Psoas muscle (tissue), 8 donors: ENCODE data around the gene ZHX3. TPM values are rescaled to one million over a fixed set of nuclear protein-coding genes. Genes with fewer than 3 reads are reported as not detected.
A peak's percentile ranks its signal among the peaks of the same experiment; 100 is the strongest.
"Not testable (repeated sequence)": the region's sequence is repeated elsewhere in the genome, so short reads cannot be mapped to it uniquely, and the experiment has no call there.

Source experiments
- ATAC-seq, 4 donors: fragments of 200-7000 bp; cut with Tn5 transposase; one replicate each; pipeline ENCODE4 v1.9.1; 2020; ENCODE audit warnings: moderate library complexity in 3 of 4, mild to moderate bottlenecking in 2 of 4
- DNase-seq, 2 donors: peaks; one replicate each; pipeline ENCODE4 v3.0.0-alpha.2; 2020
- H3K27ac ChIP-seq: fragments of 200-600 bp; one replicate; pipeline ENCODE4 v1.8.0; 2022
- H3K27me3 ChIP-seq, 3 donors: fragments of 200-600 bp in 1 of 3; one replicate each; pipeline versions ENCODE4 v1.6.1 to v1.8.0; 2013 to 2022; ENCODE audit warnings: low read length in 2 of 3, mild to moderate bottlenecking in 2 of 3, moderate library complexity in 1 of 3; ENCODE audit not compliant: insufficient read depth in 3 of 3
- H3K36me3 ChIP-seq, 2 donors: fragments of 200-600 bp in 1 of 2; one replicate each; pipeline versions ENCODE4 v1.6.1 to v1.8.0; 2013 to 2022; ENCODE audit warnings: low read depth in 1 of 2, mild to moderate bottlenecking in 1 of 2, moderate library complexity in 1 of 2; ENCODE audit not compliant: insufficient read depth in 1 of 2
- H3K4me1 ChIP-seq: fragments of 200-600 bp; one replicate; pipeline ENCODE4 v1.8.0; 2022
- H3K4me3 ChIP-seq: fragments of 200-600 bp; one replicate; pipeline ENCODE4 v1.8.0; 2022; ENCODE audit warnings: mild to moderate bottlenecking
- H3K9me3 ChIP-seq: fragments of 200-600 bp; one replicate; pipeline ENCODE4 v1.8.0; 2022
- WGBS, 3 donors: extraction: QIAGEN DNeasy Blood & Tissue Kit; methylation state at CpG; one replicate each; pipeline versions ENCODE4 v1.1.6 to v1.1.7; 2013; 5-methylcytosine and 5-hydroxymethylcytosine counted together
- intact Hi-C, 2 donors: fragments of 100-400 bp; cut with DNase I; formaldehyde crosslinking; loops; one replicate each; pipeline versions ENCODE4 v1.11.0 to v1.14.2; 2022
- polyA plus RNA-seq, 3 donors: library from polyadenylated mRNA; stranded (reverse); fragments of 200-250 nt; gene quantifications; one replicate each; pipeline ENCODE4 v1.2.3, GENCODE V29; 2013
- total RNA-seq, 4 donors: library from RNA; stranded (reverse); fragmentation: NEBNext Ultra II Directional in 2 of 4; extraction: Animal tissue kit (Norgen Biotek cat#: 25700) in 2 of 4; gene quantifications; one replicate each; pipeline versions ENCODE4 v1.2.1 to v1.2.4, GENCODE V29; 2021 to 2023
- TF ChIP-seq, protein P1 (sequence below): fragments of 200-600 bp; IDR thresholded peaks from one replicate; pipeline ENCODE4 v1.8.0; 2022; ENCODE audit warnings: antibody characterized with exemption
- donor health status: healthy with polysubstance abuse.
- donor health status: DM: no; HTN: no; CAD: no; lungs with moderate emphysema.
- donor health status: Bipolar disorder and iron deficiency.
- donor health status: healthy.
- donor health status: DM: yes; HTN: yes; CAD: no.
- donor health status: DM: no; HTN: no; CAD: no.
- donor health status: DM: no; HTN: no; CAD: no.
- donor health status: DM: yes; HTN: yes; CAD: no.

The ZHX3 gene
- total and polyA plus RNA-seq, 7 donors, result 7.0 to 47.7 (median 39.6) TPM

DNA sequence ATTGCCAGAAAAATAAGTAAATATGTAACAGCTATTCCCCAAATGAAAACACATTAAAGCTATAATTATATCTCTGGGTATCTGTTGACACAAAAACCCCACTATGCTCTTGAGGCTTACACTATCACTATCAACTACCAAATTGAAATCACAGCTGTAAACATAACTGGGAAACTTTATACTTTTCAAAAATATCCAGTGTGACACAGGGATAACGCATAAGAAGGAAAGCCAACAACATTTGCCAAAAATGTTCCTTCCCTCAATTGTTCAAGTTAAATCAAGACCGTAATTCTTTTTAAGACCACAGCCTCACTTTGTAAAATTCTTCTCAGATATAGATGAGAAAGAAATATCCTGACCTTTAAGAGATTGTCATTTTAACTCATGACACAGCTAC lies 3.1 kb downstream of the ZHX3 start:
- TF ChIP-seq, protein P1, sequence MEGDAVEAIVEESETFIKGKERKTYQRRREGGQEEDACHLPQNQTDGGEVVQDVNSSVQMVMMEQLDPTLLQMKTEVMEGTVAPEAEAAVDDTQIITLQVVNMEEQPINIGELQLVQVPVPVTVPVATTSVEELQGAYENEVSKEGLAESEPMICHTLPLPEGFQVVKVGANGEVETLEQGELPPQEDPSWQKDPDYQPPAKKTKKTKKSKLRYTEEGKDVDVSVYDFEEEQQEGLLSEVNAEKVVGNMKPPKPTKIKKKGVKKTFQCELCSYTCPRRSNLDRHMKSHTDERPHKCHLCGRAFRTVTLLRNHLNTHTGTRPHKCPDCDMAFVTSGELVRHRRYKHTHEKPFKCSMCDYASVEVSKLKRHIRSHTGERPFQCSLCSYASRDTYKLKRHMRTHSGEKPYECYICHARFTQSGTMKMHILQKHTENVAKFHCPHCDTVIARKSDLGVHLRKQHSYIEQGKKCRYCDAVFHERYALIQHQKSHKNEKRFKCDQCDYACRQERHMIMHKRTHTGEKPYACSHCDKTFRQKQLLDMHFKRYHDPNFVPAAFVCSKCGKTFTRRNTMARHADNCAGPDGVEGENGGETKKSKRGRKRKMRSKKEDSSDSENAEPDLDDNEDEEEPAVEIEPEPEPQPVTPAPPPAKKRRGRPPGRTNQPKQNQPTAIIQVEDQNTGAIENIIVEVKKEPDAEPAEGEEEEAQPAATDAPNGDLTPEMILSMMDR, result no peak
- Histone ChIP-seq H3K27ac (peak overlapping the region; percentile 95), H3K27me3 (no peaks in the 10 kb centered on the region), H3K4me1 (peaks cover 56% of the 10 kb centered on the region), H3K4me3 (peak overlapping the region; percentile 21), H3K9me3 (no peaks in the 10 kb centered on the region), H3K36me3 (no peaks in the 10 kb centered on the region)
- DNase-seq (no peak), ATAC-seq (no peak)
- intact Hi-C loops, result no loop called here
- WGBS, 3 donors, result 6 to 14% (median 14%) methylated on average over 2 of the region's 2 CpGs

DNA sequence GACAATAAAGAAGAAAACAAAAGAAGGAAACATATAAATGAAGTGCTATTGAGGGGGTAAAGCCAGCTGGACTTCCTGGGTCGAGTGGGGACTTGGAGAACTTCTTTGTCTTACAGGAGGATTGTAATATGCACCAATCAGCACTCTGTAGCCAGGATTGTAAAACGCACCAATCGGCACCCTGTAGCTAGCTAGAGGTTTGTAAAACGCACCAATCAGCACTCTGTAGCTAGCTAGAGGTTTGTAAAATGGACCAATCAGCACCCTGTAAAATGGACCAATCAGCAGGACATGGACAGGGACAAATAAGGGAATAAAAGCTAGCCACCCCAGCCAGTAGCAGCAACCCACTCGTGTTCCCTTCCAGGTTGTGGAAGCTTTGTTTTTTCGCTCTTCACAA lies 5.5 kb downstream of the ZHX3 start:
- DNase-seq, H3K4me3 ChIP-seq, H3K27ac ChIP-seq, H3K36me3 ChIP-seq, intact Hi-C loops, H3K27me3 ChIP-seq, ATAC-seq, H3K9me3 ChIP-seq: not testable (repeated sequence)
- H3K4me1 ChIP-seq, result peaks cover 72% of the 10 kb centered on the region
- 91 to 95% (median 92%) methylated on average over 6 of the region's 6 CpGs for WGBS, 3 donors

DNA sequence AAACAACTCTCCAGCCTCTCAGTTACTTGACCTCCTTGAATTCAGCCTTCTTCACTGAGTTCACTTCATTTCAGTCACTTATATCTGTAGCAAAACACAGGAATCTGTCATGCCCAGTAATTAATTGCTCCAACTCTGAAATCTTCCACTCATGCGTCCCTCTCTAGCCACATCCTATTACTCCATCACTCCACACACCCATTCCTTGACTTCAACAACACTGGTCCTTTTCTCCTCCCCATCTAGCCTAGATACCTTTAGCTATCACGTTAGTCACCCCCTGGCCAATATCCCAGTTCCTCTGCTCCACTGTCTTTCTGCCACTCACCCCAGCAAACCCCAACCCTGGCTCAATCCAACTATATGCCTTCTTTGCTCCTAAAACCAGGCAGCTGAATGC lies 7.7 kb downstream of the ZHX3 start:
- intact Hi-C loops, result no loop called here
- WGBS, 3 donors, result 38 to 62% (median 44%) methylated on average over 2 of the region's 2 CpGs
- no peak overlapping the region for H3K27ac ChIP-seq

DNA sequence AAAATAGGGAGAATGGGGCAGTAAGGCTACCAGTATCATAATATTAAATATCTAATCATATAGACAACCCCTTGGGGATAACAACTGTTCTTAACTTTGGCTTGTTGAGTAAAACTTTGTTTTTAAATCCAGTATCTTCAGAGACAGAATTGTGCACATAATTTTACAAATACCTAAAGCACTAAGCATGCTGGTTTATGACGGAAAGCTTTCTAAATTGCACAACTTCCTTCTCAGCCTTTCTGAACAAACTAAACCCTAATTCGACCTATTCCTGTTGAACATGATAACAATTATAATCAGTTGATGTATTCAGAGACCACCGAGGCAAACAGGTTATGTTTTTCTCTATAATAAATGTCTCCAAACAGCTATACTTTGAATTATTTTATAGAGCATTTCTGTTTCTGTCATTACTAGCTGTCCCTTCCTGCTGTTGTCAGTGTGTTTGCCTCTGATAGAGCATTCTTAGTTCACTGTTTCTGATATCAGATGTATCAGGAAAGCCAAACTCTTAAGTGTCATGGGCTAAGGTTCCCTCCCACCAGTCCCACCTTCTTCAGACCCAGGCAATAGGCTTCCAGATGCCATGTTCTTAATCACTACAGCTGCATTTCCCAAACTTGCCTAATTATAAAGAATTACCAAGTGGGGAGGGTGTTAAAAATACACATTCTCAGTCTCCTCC lies 8.7 kb downstream of the ZHX3 start:
- no peak for ATAC-seq

More for the DNA sequence above, 7.7 kb downstream of the ZHX3 start:
- TF ChIP-seq, protein P1, result no peak
- ATAC-seq (peak in 3 of 4 donors; percentile 45 to 53 (median 51)), DNase-seq (no peak)
- H3K27me3 ChIP-seq, result no peaks in the 10 kb centered on the region
- H3K36me3 ChIP-seq, result no peaks in the 10 kb centered on the region
- H3K4me1 ChIP-seq, result peaks cover 76% of the 10 kb centered on the region
- H3K4me3 ChIP-seq, result no peak overlapping the region
- no peaks in the 10 kb centered on the region for H3K9me3 ChIP-seq

DNA sequence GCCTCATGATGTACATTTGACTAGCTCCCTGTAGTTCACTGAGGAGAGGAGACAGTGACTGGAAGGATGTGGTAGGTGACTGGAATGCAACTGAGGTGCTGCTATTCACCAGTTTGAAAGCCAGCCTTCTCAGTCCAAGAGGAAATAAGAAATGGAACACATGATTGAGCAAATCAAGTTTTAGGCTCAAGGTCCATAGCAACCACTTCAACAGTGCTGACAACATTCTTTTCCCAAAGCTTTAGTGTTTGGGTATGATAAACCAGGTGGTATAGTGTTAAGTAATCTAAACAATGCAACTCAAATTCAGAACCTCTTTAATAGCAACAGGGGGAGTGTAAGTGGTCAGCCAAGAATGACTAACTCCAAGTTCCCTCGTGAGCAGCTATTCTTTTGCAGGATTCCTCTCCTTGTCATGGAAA lies 9.2 kb downstream of the ZHX3 start:
- 4 to 20% (median 9%) methylated on average over 1 of the region's 1 CpG for WGBS, 3 donors
- no peak for DNase-seq
- TF ChIP-seq, protein P1, result no peak
- Histone ChIP-seq H3K4me3 (no peak overlapping the region), H3K27ac (no peak overlapping the region), H3K4me1 (peaks cover 72% of the 10 kb centered on the region), H3K9me3 (no peaks in the 10 kb centered on the region), H3K27me3 (no peaks in the 10 kb centered on the region), H3K36me3 (no peaks in the 10 kb centered on the region)
- no peak for ATAC-seq
- intact Hi-C loops, result no loop called here

More for the DNA sequence above, 8.7 kb downstream of the ZHX3 start:
- TF ChIP-seq, protein P1, result no peak
- DNase-seq, result no peak
- H3K36me3 ChIP-seq, result no peaks in the 10 kb centered on the region
- H3K9me3 ChIP-seq, result no peaks in the 10 kb centered on the region
- WGBS, 3 donors, result 51 to 62% (median 58%) methylated on average over 3 of the region's 3 CpGs
- H3K27me3 ChIP-seq, result no peaks in the 10 kb centered on the region
- intact Hi-C loops, result no loop called here
- no peak overlapping the region for H3K4me3 ChIP-seq
- H3K4me1 ChIP-seq, result peaks cover 76% of the 10 kb centered on the region
- H3K27ac ChIP-seq, result peak overlapping the region; percentile 10
